IMR-90 (cell line): Measurements from ENCODE around the gene MRAP2. TPM values are rescaled to one million over a fixed set of nuclear protein-coding genes. Genes with fewer than 3 reads are reported as not detected.

Experiments used
- ATAC-seq: fragments of 200-7000 bp; cut with Tn5 transposase; 2 replicates; pipeline ENCODE4 v1.9.1; 2020; ENCODE audit warnings: low read depth, mild to moderate bottlenecking, moderate library complexity
- BruUV-seq: library from RNA; stranded (reverse); fragments of 400-500 nt; replicated peaks from 2 replicates; lab custom pipeline; 2021; lab: Mats Ljungman, UMichigan
- CTCF ChIA-PET: fragments of 300-600 bp; formaldehyde crosslinking; extraction: SDS; loops from one replicate; lab custom pipeline; 2021; ENCODE audit warnings: antibody characterized with exemption; lab: Yijun Ruan, JAX
- POLR2A ChIA-PET: fragments of 300-600 bp; sonication (Branson Sonifier 250); formaldehyde crosslinking; loops from one replicate; lab custom pipeline; 2022; ENCODE audit warnings: antibody characterized with exemption; ENCODE audit not compliant: unreplicated experiment; lab: Charles Lee
- DNase-seq: peaks from one replicate; pipeline ENCODE4 v3.0.0; 2013
- H2AFZ ChIP-seq: replicated peaks from 2 replicates; pipeline ENCODE3; 2013; ENCODE audit warnings: low read length, mild to moderate bottlenecking; ENCODE audit not compliant: poor library complexity
- H2AK5ac ChIP-seq: 2 replicates; pipeline ENCODE4 v1.6.1; 2013; ENCODE audit warnings: low read depth, low read length, inconsistent platforms
- H2AK9ac ChIP-seq: replicated peaks from 2 replicates; pipeline ENCODE3; 2013; ENCODE audit warnings: mild to moderate bottlenecking, low read depth, low read length, moderate library complexity; ENCODE audit not compliant: poor library complexity
- H2BK120ac ChIP-seq: 2 replicates; pipeline ENCODE4 v1.6.1; 2013; ENCODE audit warnings: low read depth, low read length, inconsistent platforms
- H2BK15ac ChIP-seq: 3 replicates; pipeline ENCODE4 v1.6.1; 2013; ENCODE audit warnings: low read depth, low read length, inconsistent platforms
- H2BK20ac ChIP-seq: 2 replicates; pipeline ENCODE4 v1.6.1; 2013; ENCODE audit warnings: low read depth, mild to moderate bottlenecking, inconsistent platforms, low read length, moderate library complexity
- H2BK5ac ChIP-seq: 2 replicates; pipeline ENCODE4 v1.6.1; 2013; ENCODE audit warnings: mild to moderate bottlenecking, low read depth, low read length, inconsistent platforms; ENCODE audit not compliant: poor library complexity, severe bottlenecking
- H3K14ac ChIP-seq: replicated peaks from 2 replicates; pipeline ENCODE4 v1.6.1; 2013; ENCODE audit warnings: low read depth, low read length, inconsistent platforms
- H3K18ac ChIP-seq: 2 replicates; pipeline ENCODE4 v1.6.1; 2013; ENCODE audit warnings: low read depth, low read length, control low read depth
- H3K23ac ChIP-seq: 2 replicates; pipeline ENCODE4 v1.6.1; 2013; ENCODE audit warnings: low read depth, low read length, inconsistent platforms
- H3K27ac ChIP-seq: 2 replicates; pipeline ENCODE4 v1.5.1; 2013; ENCODE audit warnings: mild to moderate bottlenecking, control low read depth, low read length; ENCODE audit not compliant: insufficient read depth
- H3K27me3 ChIP-seq: 2 replicates; pipeline ENCODE4 v1.6.1; 2013; ENCODE audit warnings: low read length; ENCODE audit not compliant: control insufficient read depth, insufficient read depth
- H3K36me3 ChIP-seq: 2 replicates; pipeline ENCODE4 v1.6.1; 2013; ENCODE audit warnings: low read length, mixed read lengths; ENCODE audit not compliant: control insufficient read depth, insufficient read depth
- H3K4ac ChIP-seq: 2 replicates; pipeline ENCODE4 v1.6.1; 2013; ENCODE audit warnings: low read depth, low read length, inconsistent platforms
- H3K4me1 ChIP-seq: 2 replicates; pipeline ENCODE4 v1.6.1; 2013; ENCODE audit warnings: low read length, mixed read lengths; ENCODE audit not compliant: control insufficient read depth, insufficient read depth
- H3K4me2 ChIP-seq: 2 replicates; pipeline ENCODE4 v1.6.1; 2013; ENCODE audit warnings: low read depth, mild to moderate bottlenecking, control low read depth, low read length, moderate library complexity
- H3K4me3 ChIP-seq: 2 replicates; pipeline ENCODE4 v1.5.1; 2013; ENCODE audit warnings: low read depth, mild to moderate bottlenecking, control low read depth, low read length, moderate library complexity; ENCODE audit not compliant: insufficient read depth
- H3K56ac ChIP-seq: 2 replicates; pipeline ENCODE4 v1.6.1; 2013; ENCODE audit warnings: low read length, inconsistent platforms; ENCODE audit not compliant: insufficient read depth; ENCODE audit errors: extremely low read depth
- H3K79me1 ChIP-seq, 2 experiments: 2 replicates each; pipeline ENCODE4 v1.6.1; 2013; ENCODE audit warnings: low read length in 2 of 2, inconsistent platforms in 1 of 2, low read depth in 1 of 2
- H3K9ac ChIP-seq: 2 replicates; pipeline ENCODE4 v1.6.1; 2013; ENCODE audit warnings: low read depth, low read length, control low read depth
- H3K9me1 ChIP-seq: 2 replicates; pipeline ENCODE4 v1.6.1; 2013; ENCODE audit warnings: low read length, inconsistent platforms; ENCODE audit not compliant: insufficient read depth
- H3K9me3 ChIP-seq: 2 replicates; pipeline ENCODE4 v1.6.1; 2013; ENCODE audit warnings: low read length; ENCODE audit not compliant: control insufficient read depth, insufficient read depth
- H4K20me1 ChIP-seq: 2 replicates; pipeline ENCODE4 v1.6.1; 2013; ENCODE audit warnings: low read length, inconsistent platforms; ENCODE audit not compliant: insufficient read depth
- H4K5ac ChIP-seq: 2 replicates; pipeline ENCODE4 v1.6.1; 2013; ENCODE audit warnings: mild to moderate bottlenecking, low read depth, low read length, control low read depth
- H4K8ac ChIP-seq, 2 experiments: 2 replicates each; pipeline ENCODE4 v1.6.1; 2013; ENCODE audit warnings: low read depth in 2 of 2, low read length in 2 of 2, control low read depth in 1 of 2, inconsistent platforms in 1 of 2
- H4K91ac ChIP-seq: 2 replicates; pipeline ENCODE4 v1.6.1; 2013; ENCODE audit warnings: low read depth, low read length, inconsistent platforms; ENCODE audit not compliant: insufficient read depth
- BHLHE40 ChIP-seq: fragments of 150-350 bp; IDR thresholded peaks from 2 replicates; pipeline ENCODE4 v1.6.1; 2016; ENCODE audit warnings: mild to moderate bottlenecking, low read depth, low read length
- CHD1 ChIP-seq: IDR thresholded peaks from 2 replicates; pipeline ENCODE4 v1.6.1; 2012; ENCODE audit warnings: low read depth, low read length, improper control_type of control experiment
- MXI1 ChIP-seq: IDR thresholded peaks from 2 replicates; pipeline ENCODE4 v1.6.1; 2012; ENCODE audit warnings: low read depth, mild to moderate bottlenecking, low read length, moderate library complexity, borderline replicate concordance
- RAD21 ChIP-seq: IDR thresholded peaks from 2 replicates; pipeline ENCODE4 v1.6.1; 2012; ENCODE audit warnings: low read length, improper control_type of control experiment
- dilution Hi-C: fragments of 300-500 bp; cut with HindIII; formaldehyde crosslinking; loops from one replicate; pipeline ENCODE4 v1.14.3; 2018; ENCODE audit warnings: low sequenced_read_pairs; ENCODE audit not compliant: unreplicated experiment
- in situ Hi-C: fragments of 300-500 bp; cut with MboI; formaldehyde crosslinking; loops from 3 replicates; pipeline ENCODE4 v1.14.3; 2019; ENCODE audit warnings: low sequenced_read_pairs, inconsistent platforms, mixed read lengths
- intact Hi-C: fragments of 100-400 bp; cut with micrococcal nuclease; formaldehyde crosslinking; loops from 2 replicates; pipeline ENCODE4 v1.10.0; 2022
- polyA plus RNA-seq, 3 experiments: library from polyadenylated mRNA; depleted of rRNA; stranded (reverse); fragments of >200 nt; gene quantifications; 2 replicates each; pipeline ENCODE4 v1.2.3, GENCODE V29; 2012; ENCODE audit warnings: low replicate concordance in 1 of 3
- total RNA-seq: library from RNA; depleted of rRNA; stranded (reverse); fragments of >200 nt; gene quantifications from 2 replicates; pipeline ENCODE4 v1.2.3, GENCODE V29; 2012
- TF ChIP-seq, protein P1 (sequence below): fragments of 150-350 bp; IDR thresholded peaks from 2 replicates; pipeline ENCODE4 v1.6.1; 2016; ENCODE audit warnings: low read depth, mild to moderate bottlenecking, low read length, moderate library complexity, borderline replicate concordance

Gene MRAP2
- total and polyA plus RNA-seq, 2 of the 4 experiments (the other 2 are of a cell fraction): 0.03 TPM; not detected in 1

DNA sequence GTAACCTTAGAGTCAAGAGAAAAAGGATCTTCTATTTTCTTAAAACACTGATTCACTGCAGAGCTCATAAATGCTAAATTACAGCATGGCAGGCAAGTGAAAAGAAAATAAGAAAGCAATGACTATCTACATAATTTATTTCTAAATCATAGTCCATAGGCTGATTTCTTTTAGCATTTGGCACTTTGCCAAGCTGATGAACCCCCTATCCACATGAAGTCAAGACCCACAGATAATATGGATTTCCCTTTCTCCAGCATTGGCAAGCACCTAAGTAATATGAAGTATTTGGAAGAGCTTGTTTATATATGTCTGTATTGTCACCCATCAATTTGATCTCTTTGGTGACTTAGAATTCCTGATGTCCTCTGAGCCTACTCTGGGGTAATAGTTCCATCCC is 47.9 kb upstream of the MRAP2 start:
- dilution Hi-C loops: no loop called here

More for the DNA sequence above, 47.9 kb upstream of the MRAP2 start:
- H3K14ac ChIP-seq: no peak overlapping the region
- no peak overlapping the region for H4K91ac ChIP-seq
- H2BK5ac ChIP-seq: no peak overlapping the region
- intact Hi-C loops: no loop called here
- no peaks in the 10 kb centered on the region for H4K20me1 ChIP-seq
- H3K9me3 ChIP-seq: no peaks in the 10 kb centered on the region
- H3K9me1 ChIP-seq: no peaks in the 10 kb centered on the region
- H2BK120ac ChIP-seq: no peak overlapping the region
- H3K27me3 ChIP-seq: no peaks in the 10 kb centered on the region
- H2BK15ac ChIP-seq: no peak overlapping the region
- H3K23ac ChIP-seq: no peak overlapping the region
- no peak overlapping the region for H3K4ac ChIP-seq
- H2AK9ac ChIP-seq: no peak overlapping the region
- no peak overlapping the region for H3K9ac ChIP-seq
- no peak overlapping the region for H3K4me2 ChIP-seq
- H3K36me3 ChIP-seq: no peaks in the 10 kb centered on the region
- no peak overlapping the region for H2AK5ac ChIP-seq
- no peak overlapping the region for H3K4me3 ChIP-seq
- in situ Hi-C loops: no loop called here
- no TSS peak for BruUV-seq
- no peaks in the 10 kb centered on the region for H3K79me1 ChIP-seq
- no peak overlapping the region for H3K56ac ChIP-seq
- TF ChIP-seq, protein P1, sequence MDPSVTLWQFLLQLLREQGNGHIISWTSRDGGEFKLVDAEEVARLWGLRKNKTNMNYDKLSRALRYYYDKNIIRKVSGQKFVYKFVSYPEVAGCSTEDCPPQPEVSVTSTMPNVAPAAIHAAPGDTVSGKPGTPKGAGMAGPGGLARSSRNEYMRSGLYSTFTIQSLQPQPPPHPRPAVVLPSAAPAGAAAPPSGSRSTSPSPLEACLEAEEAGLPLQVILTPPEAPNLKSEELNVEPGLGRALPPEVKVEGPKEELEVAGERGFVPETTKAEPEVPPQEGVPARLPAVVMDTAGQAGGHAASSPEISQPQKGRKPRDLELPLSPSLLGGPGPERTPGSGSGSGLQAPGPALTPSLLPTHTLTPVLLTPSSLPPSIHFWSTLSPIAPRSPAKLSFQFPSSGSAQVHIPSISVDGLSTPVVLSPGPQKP: no peak
- no peak for TF ChIP-seq BHLHE40
- TF ChIP-seq RAD21: no peak
- no peak for TF ChIP-seq MXI1
- no peak for TF ChIP-seq CHD1
- ChIA-PET CTCF (interaction anchor here (0.6 kb wide), 1 partner anchor 216 kb away, joined by 3 read pairs; no protein-coding TSS in a partner anchor), POLR2A (interaction anchor here (0.6 kb wide), 1 partner anchor 371 kb away, joined by 5 read pairs; no protein-coding TSS in a partner anchor)
- no peak overlapping the region for H3K18ac ChIP-seq
- no peak overlapping the region for H3K27ac ChIP-seq
- H2BK20ac ChIP-seq: no peak overlapping the region
- H4K8ac ChIP-seq: no peak overlapping the region
- ATAC-seq: no peak
- H4K5ac ChIP-seq: no peak overlapping the region
- DNase-seq: no peak
- no peaks in the 10 kb centered on the region for H3K4me1 ChIP-seq
- H2AFZ ChIP-seq: no peak overlapping the region
